NCI-H128 (cell line): ENCODE results near the gene CPSF7.
"Not testable (repeated sequence)": the region's sequence is repeated elsewhere in the genome, so short reads cannot be mapped to it uniquely, and the experiment has no call there.

Experiments used
- DNase-seq: peaks from one replicate; lab custom pipeline; 2025; ENCODE audit not compliant: unreplicated experiment; lab: John Stamatoyannopoulos, UW

CPSF7 gene

GRCh38 chr11:61442616-61443015 is 12.8 kb upstream of the CPSF7 start:
- no peak for DNase-seq

- no peak for DNase-seq
Observed at GRCh38 chr11:61439615-61440014, 9.8 kb upstream of the CPSF7 start.

DNA sequence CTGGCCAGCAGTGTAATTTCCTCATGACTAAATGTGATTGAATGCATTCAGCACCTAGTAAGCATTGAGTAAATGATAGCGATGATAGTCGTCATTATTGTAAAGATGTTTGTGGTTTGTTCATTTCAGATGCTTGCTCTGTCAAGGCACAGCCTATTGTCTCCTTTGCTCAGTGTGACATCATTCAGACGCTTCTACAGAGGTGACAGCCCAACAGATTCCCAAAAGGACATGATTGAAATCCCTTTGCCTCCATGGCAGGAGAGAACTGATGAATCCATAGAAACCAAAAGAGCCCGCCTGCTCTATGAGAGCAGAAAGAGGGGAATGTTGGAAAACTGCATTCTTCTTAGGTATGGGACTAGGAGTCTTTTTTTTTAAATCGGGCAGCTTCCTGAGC is 7.7 kb upstream of the CPSF7 start:
- no peak for DNase-seq

DNA sequence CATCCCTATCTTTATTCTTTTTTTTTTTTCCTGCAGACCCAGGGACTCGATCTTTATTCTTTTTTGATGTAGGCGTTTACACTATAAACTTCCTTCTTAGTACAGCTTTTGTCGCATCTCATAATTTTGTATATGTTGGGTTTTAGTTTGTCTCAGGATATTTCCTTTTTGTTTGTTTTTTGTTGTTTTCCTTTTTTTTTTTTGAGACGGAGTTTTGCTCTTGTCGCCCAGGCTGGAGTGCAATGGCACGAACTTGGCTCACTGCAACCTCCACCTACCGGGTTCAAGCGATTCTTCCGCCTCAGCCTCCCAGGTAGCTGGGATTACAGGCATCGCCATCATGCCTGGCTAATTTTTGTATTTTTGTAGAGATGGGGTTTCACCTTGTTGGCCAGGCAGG is 1.1 kb upstream of the CPSF7 start:
- DNase-seq, result not testable (repeated sequence)

DNA sequence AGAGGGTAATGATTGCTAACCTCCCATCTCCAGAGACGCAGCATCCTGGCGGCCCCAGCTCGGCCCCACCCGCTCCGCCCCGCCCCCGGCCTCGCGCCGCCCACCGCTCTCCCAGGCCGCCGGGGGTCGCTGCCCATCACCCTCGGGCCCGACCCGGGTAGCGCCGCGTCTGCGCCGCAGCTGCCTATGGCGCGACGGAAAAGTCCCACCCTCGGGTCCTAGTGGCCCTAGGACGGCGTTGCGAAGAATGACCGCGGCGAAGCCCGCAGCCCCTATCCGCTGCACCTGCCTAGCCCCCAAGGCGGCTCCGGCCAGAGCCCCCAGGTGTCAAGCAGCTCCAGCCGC is 457 bp downstream of the CPSF7 start:
- DNase-seq, result peak; percentile 14

- DNase-seq, result no peak
Observed at GRCh38 chr11:61425367-61426131, 4.2 kb downstream of the CPSF7 start.

- DNase-seq, result no peak
Observed at GRCh38 chr11:61422226-61422625, 7.5 kb downstream of the CPSF7 start.

DNA sequence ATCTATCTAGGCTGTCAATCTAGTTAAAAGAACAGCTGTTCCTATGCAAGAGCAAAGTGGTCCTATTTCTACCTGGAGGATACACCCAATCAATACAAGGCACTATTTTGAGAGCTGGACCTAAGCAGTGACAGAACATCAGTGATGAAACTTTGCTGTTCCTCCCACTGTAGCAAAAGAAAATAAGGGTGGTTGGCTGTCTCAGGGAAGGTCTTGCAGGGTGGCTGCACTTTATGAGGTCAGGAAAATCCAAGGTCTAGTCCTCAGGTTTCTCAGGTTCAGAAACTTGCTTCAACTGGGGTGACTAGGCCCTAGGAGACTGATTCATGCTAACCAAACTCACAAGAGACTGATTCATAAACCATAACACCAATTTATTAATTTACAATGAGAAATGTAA is 11.6 kb downstream of the CPSF7 start:
- no peak for DNase-seq

- no peak for DNase-seq
Observed at GRCh38 chr11:61417670-61418069, 12.1 kb downstream of the CPSF7 start.

- DNase-seq, result no peak
Observed at GRCh38 chr11:61416941-61417340, 12.8 kb downstream of the CPSF7 start.

GRCh38 chr11:61415381-61415780 is 14.4 kb downstream of the CPSF7 start:
- no peak for DNase-seq

DNA sequence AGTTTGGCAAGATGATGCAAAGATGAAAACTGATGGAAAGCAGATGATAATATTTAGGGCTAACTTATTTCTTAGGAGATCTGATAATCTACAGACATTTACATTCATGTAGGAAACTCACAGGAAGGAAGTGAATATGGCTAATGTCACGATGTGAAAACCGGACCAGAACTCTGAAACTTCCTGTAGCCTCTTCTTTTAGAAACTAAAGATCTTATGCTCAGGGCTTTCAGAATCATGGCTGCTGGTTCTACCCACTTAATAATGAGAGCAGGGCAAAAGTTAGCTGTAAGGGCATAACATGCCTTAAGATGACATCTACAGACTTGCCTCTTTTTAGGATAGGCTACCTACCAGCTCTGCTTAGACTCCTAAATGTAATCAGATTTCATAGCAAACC is 15.2 kb downstream of the CPSF7 start:
- no peak for DNase-seq

GRCh38 chr11:61413496-61413895 is 16.3 kb downstream of the CPSF7 start:
- DNase-seq, result no peak

DNA sequence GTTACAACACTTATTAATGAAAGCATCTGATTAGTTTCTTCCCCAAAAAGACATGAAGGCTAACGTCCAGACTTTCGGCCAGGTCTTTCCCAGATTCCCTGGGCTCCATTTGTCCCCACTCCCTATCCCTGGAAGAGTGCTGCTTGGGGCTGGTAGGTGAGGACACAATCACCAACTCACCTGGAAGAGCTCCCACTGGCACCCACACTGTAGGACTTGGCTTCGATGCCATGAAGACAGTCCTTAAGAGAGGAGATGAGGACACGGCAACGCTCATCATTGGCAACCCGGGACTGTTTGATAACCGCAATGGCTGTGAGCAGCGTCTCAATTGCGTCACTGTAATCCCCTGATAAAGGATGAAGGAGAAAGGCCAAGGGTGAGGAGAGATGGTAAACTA is 18.2 kb downstream of the CPSF7 start:
- DNase-seq, result no peak

- no peak for DNase-seq
Observed at GRCh38 chr11:61406991-61407728, 22.6 kb downstream of the CPSF7 start.

DNA sequence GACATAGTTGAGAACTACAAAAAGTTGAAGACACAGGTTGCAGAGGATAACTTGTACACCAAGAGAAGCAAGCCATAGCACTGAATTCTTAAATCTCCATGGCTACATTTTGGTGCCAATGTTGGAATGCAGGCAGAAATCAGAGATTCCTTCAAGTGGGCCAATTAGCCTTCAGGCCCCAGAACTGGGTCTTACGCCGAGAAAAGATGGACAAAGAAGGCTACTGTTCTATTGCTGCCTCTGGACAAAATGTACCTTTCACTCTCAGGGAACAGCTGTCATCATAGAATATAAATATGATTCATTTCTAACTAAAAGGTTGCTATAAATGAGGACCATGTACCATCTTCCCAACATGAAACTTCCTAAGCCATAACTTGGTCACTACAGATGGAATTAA is 23.7 kb downstream of the CPSF7 start:
- no peak for DNase-seq

DNA sequence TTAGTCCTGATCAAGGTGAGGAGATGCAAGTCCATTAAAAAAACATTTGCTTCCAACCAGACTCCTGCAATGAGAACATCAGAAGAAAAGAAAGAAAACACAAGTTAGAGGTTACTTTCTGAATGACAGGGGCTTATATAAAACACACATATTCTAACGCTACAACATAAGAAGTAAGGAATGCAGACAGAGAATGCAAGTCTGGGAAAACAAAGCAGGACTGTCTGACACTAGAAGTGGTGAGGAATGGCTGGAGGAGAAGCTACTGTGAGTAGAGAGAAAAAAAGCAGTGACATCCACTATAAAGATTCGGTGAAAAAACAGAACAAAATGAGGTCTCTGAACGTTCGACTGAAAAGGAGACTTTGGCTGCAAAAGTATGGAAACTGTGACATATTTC is 25.1 kb downstream of the CPSF7 start:
- DNase-seq, result no peak

- DNase-seq, result no peak
Observed at GRCh38 chr11:61404103-61404502, 25.7 kb downstream of the CPSF7 start.

GRCh38 chr11:61403658-61404057 is 26.1 kb downstream of the CPSF7 start:
- DNase-seq, result no peak

DNA sequence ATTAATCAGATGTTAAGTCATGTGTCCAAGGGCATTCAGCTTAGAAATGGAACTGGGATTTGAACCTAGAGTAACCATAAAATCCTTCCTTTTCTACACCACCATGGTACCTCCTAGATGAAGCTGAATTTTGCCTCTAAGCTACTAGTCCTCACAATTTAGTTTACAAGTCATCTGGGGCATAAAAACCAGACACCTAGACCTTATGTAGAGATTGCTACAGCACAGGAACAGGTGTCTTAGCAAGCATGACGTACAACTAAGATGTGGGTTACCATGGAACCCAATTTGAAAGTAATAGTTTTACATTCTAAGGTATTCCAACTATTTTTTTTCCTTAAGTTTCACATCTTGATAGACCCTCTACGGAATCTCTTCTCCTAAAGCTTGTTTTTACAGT is 28.2 kb downstream of the CPSF7 start:
- no peak for DNase-seq

- no peak for DNase-seq
Observed at GRCh38 chr11:61401173-61401572, 28.6 kb downstream of the CPSF7 start.

GRCh38 chr11:61392981-61393595 is 36.7 kb downstream of the CPSF7 start:
- no peak for DNase-seq
